HG02970 (cell line): ENCODE data around the gene BBS1.
"Not testable (repeated sequence)": the region's sequence is repeated elsewhere in the genome, so short reads cannot be mapped to it uniquely, and the experiment has no call there.

Experiments
- ATAC-seq: cut with Tn5 transposase; IDR thresholded peaks from one replicate; pipeline ENCODE4 v1.9.1; 2021; ENCODE audit warnings: mild to moderate bottlenecking, moderate library complexity, moderate number of reproducible peaks; ENCODE audit not compliant: unreplicated experiment, low FRiP score

BBS1 gene

DNA sequence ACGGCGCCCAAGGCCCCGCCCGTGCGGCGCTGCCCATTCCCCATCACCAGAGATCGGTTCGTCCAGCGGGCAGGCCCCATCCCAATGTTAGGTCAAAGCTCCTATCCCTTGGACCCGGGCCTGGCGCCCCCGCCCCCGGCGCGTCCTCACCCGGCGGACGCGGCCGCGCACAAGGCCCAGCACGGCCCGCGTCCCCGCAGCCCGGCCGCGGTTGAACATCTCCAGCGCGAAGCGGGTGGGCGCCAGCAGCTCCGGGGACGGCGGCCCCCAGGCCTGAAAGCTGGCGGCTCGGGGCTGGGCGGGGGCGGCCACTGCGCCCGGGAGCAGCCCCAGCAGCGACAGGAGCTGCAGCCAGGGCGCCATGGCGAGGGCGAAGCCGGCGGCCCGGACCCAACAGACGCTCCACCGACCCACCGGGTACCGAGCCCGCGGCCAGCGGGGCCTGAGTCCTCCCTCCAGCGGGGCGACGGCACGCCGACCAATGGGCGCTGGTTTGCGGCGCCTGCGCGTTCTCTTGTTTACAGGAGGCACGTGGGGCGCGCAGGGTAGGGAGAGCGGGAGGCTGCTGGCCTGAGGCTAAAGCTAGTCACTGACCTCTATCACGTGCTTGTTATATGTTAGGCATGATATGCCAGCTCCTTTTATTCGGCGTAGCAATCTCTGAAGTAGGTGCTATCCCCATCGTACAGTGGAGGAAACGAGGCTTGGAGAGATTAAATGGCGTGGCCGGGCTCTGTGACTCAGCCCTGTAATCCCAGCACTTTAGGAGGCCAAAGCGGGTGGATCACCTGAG lies 57.9 kb downstream of the BBS1 start, which contains the start of gene CTSF:
CTSF (minus strand) TSS at position 483 of the 793 bp plus-strand sequence; CDS start at position 363, 120 bp downstream.
- ATAC-seq = no peak

GRCh38 chr11:66569076-66569475 lies 58.6 kb downstream of the BBS1 start:
- no peak for ATAC-seq

DNA sequence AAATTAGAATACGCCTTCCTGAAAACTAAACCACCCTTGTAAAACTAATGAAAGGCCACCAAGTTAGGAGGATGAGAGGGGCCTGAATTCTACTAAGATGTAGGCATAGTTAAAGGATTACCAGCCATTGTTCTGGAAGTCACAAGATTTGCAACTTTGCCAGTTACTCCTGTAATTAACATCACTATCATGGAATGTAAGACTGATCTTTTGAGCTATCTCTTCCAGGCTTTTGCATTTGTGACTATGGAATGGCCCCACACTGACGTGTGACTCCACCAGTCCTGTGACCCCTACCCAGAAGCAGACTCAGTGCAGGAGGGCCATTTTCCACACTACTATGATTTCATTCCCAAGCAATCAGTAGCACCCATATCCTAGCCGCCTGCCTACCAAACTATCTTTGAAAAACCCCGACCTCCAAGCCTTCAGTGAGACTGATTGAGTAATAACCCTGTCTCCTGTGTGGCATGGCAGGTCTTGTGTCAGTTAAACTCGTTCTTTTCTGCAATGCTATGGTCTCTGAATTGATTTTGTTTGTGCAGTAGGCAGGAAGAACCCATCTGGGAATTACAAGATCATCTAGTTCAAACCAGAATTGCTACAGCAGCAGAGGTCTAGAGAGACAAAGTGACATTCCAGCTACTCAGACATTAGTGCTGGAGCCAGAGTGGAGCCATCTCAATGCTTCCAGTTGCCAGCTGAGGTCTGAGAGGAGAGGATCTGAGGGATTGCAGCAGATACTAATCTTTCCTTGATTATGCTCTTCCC lies 59.8 kb downstream of the BBS1 start:
- ATAC-seq = no peak

- no peak for ATAC-seq
Observed at GRCh38 chr11:66570850-66571180, 60.4 kb downstream of the BBS1 start.

DNA sequence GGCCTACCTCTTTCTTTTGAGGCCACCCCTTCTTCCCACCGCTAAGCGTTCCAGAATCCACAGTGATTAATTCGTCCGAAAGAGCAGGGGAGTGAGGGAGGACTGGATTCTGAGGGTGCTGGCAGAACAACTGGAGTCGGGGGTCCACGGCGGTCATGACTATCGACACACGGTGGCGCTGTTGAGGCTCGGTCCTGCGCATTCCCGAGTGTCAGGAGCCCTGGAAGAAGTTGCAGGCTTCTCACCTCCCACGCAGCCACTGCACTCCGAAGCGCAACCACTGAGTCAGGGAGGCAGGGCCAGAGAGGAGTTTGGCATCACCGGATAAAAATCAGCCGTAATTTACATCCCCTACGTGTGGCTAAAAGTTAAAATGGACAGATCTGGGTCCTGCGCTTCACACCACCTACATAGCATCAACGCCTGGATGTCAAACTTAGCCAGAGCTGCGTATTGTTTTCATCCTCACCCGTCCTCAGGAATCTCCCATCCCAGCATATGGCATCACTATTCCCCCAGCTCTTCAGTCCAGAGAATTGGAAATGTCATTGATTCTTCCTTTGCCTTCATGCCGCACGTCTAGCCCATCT lies 68.7 kb downstream of the BBS1 start:
- no peak for ATAC-seq

GRCh38 chr11:66580803-66581202 lies 70.4 kb downstream of the BBS1 start:
- ATAC-seq = no peak

- no peak for ATAC-seq
Observed at GRCh38 chr11:66581261-66581660, 70.8 kb downstream of the BBS1 start.

DNA sequence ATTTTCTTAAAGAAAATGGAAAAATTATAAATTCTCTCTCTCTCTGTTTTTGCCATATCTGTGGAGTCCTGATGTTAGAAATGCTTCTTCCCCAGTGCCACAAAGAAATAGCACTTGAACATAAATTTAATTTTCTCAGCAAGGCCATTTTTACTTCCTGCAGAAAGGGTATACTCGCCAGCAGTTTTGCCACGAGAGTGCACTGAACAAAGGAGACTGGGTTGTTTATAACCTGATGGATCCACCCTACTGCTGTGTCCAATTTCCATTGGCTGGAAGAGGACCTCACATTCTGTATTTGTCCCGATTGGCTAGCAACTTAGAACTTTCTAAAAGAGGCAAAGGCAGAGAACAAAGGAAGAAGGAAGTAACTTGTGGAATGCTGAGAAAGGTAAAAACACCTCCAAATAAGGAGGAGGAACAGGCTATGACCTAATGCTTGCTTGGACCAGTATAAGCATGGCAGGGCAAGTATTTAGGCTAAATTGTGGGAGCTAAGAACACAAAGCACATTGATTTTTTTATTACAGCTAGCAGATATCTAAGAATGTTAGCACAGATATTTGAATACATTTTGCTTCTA lies 72.2 kb downstream of the BBS1 start:
- ATAC-seq = not testable (repeated sequence)
